Measurements from ENCODE around the gene PRSS8.
"Not testable (repeated sequence)": the region's sequence is repeated elsewhere in the genome, so short reads cannot be mapped to it uniquely, and the experiment has no call there.

The PRSS8 gene

DNA sequence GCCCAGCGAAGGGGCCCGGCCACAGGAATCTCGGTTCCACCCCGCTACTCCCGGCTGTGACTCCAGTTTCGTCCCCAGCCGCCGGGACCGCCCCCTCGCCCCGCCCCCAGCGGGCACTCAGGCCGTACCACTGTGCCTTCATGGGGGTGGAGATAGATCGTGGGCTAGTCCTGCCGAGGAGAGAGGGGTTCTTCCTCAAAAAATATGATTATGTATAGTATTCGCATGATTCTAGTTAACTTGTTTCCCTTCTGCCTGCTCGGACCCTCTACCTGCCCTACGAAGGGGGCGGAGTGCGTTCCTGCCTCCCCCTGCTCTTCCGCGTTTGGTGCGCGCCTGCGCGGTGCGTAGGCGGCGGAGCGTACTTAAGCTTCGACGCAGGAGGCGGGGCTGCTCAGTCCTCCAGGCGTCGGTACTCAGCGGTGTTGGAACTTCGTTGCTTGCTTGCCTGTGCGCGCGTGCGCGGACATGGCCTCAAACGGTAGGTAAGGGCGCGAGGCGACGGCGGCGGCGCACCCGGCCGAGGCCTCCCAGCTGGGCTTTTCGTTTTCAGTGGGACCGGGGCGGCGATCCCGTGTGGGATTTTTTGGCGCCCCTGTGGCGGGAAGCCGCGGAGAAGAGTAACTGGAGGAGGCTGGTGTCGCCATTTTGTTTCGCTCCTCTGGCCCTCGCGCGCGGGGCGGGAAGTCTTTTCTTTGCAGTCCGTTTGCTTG, 44.4 kb upstream of the PRSS8 start, which contains the start of gene FUS:
FUS (plus strand) TSS at position 393 of the 713 bp plus-strand sequence; CDS start at position 469, 76 bp downstream.
- H3K4me1 ChIP-seq = no peaks in the 10 kb centered on the region; the same call in none of the 2 replicates
- no peaks in the 10 kb centered on the region for H3K27me3 ChIP-seq
- H3K9me3 ChIP-seq = no peaks in the 10 kb centered on the region
- H3K4me3 ChIP-seq (ENCODE audit: low read depth, low read length) = peak within 1 kb of the TSS; percentile 97
- peaks cover 39% of the 10 kb centered on the region for H3K36me3 ChIP-seq
- peak; percentile 91 for DNase-seq
- TF ChIP-seq, protein P1, sequence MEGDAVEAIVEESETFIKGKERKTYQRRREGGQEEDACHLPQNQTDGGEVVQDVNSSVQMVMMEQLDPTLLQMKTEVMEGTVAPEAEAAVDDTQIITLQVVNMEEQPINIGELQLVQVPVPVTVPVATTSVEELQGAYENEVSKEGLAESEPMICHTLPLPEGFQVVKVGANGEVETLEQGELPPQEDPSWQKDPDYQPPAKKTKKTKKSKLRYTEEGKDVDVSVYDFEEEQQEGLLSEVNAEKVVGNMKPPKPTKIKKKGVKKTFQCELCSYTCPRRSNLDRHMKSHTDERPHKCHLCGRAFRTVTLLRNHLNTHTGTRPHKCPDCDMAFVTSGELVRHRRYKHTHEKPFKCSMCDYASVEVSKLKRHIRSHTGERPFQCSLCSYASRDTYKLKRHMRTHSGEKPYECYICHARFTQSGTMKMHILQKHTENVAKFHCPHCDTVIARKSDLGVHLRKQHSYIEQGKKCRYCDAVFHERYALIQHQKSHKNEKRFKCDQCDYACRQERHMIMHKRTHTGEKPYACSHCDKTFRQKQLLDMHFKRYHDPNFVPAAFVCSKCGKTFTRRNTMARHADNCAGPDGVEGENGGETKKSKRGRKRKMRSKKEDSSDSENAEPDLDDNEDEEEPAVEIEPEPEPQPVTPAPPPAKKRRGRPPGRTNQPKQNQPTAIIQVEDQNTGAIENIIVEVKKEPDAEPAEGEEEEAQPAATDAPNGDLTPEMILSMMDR (IDR thresholded peaks at IDR 0.05; ENCODE audit: low read depth, low read length) = no peak

DNA sequence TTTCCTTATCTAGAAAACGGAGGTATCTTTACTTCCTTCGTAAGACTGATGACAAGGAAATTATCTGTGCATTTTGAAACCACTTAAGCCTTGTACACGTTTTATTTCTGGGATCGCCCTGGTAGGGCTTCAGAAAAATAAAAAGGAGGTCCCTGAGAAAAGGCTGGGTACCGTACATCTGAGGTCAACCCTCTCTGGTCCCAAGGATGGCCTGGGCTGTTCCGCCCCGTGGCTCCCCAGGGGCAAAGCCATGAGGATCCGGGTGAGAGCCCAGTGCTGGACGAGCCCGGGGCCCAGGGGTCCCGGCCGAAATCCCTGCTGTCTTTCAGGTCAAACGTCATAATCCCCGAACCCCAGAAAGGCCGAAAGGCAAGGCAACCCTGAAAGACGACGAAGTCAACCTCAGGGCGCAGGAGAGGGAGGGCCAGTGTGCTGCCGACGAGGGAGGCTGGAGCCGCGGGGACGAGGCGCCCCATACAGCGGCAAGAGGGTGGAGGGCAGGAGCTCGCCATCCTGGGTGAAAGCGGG, 43.8 kb upstream of the PRSS8 start:
- Histone ChIP-seq H3K9me3 (no peaks in the 10 kb centered on the region), H3K36me3 (peaks cover 34% of the 10 kb centered on the region), H3K27me3 (no peaks in the 10 kb centered on the region), H3K4me3 (ENCODE audit: low read depth, low read length) (peak overlapping the region; percentile 97), H3K4me1 (no peaks in the 10 kb centered on the region; the same call in none of the 2 replicates)
- TF ChIP-seq, protein P1 (IDR thresholded peaks at IDR 0.05; ENCODE audit: low read depth, low read length) = no peak
- no peak for DNase-seq

DNA sequence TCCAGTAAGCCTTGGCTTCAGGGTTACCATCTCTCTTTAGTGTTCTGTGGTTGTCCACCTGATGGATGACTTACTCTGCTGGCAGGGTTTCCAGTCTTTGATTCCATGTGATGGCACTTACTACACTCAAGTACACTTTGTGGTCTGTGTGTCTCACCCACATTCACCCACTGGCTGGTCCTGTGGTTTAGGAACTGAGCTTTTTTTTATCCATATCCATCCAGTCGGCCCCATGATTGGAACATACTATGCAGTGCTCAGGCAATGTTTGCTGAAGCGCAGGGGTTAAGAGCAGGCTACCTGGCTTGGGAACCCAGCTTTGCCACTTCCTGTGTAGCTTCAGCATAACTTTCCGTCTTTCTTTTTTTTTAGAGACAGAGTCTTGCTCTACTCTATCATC, 41.6 kb upstream of the PRSS8 start:
- no peak for DNase-seq
- no peaks in the 10 kb centered on the region for H3K4me1 ChIP-seq
- no peaks in the 10 kb centered on the region for H3K27me3 ChIP-seq
- no peak overlapping the region for H3K4me3 ChIP-seq (ENCODE audit: low read depth, low read length)
- peaks cover 13% of the 10 kb centered on the region for H3K36me3 ChIP-seq
- H3K9me3 ChIP-seq = no peaks in the 10 kb centered on the region
- TF ChIP-seq, protein P1 (IDR thresholded peaks at IDR 0.05; ENCODE audit: low read depth, low read length) = no peak

DNA sequence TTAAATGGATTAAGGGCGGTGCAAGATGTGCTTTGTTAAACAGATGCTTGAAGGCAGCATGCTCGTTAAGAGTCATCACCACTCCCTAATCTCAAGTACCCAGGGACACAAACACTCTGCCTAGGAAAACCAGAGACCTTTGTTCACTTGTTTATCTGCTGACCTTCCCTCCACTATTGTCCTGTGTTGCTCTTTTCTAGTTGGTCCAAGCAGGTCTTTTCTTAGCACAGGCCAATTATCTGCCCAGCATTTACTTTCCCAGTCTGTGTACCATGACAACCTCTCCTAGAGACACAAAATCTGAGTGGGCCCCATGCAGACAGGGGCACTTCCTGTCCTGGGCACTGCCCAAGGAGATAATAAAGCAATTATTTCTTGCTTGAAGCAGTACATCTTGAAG, 34.5 kb upstream of the PRSS8 start:
- not testable (repeated sequence) for H3K27me3 ChIP-seq; H3K9me3 ChIP-seq; H3K4me1 ChIP-seq; DNase-seq; H3K36me3 ChIP-seq; H3K4me3 ChIP-seq (ENCODE audit: low read depth, low read length)

DNA sequence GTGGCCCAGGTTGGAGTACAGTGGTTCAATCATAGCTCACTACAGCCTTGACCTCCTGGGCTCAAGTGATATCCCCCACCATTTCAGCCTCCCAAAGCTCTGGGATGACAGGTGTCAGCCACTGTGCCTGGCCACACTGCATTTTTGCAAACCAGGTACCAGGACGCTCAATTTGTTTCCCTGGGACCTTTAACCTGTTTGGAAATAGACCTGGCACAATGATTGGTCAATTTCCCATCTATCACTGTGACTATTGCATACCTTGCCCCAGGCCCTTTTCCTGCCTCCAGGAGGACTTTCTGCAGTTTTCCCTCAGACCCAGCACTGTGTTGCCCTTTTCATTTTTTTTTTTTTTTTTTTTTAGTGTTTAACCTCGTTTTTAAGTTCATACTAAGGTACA, 33.3 kb upstream of the PRSS8 start:
- no peaks in the 10 kb centered on the region for H3K4me1 ChIP-seq
- no peaks in the 10 kb centered on the region for H3K9me3 ChIP-seq
- H3K27me3 ChIP-seq = no peaks in the 10 kb centered on the region
- TF ChIP-seq, protein P1 (IDR thresholded peaks at IDR 0.05; ENCODE audit: low read depth, low read length) = no peak
- no peaks in the 10 kb centered on the region for H3K36me3 ChIP-seq
- no peak overlapping the region for H3K4me3 ChIP-seq (ENCODE audit: low read depth, low read length)
- DNase-seq = no peak

DNA sequence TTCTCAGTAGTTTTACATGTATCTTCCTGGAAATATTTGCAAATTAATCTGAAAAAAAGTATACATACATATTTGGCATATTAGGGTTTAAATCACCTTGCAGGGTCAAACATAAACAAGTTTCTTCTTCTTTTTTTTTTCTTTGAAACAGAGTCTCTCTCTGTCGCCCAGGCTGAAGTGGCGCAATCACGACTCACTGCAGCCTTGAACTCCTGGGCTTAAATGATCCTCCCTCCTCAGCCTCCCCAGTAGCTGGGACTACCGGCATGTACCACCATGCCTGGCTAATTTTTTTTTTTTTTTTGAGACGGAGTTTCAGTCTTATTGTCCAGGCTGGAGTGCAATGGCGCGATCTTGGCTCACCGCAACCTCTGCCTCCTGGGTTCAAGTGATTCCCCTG, 31.8 kb upstream of the PRSS8 start:
- Histone ChIP-seq H3K4me1 (no peaks in the 10 kb centered on the region), H3K27me3 (no peaks in the 10 kb centered on the region), H3K4me3 (ENCODE audit: low read depth, low read length) (no peak overlapping the region), H3K36me3 (no peaks in the 10 kb centered on the region), H3K9me3 (no peaks in the 10 kb centered on the region)
- no peak for DNase-seq
- TF ChIP-seq, protein P1 (IDR thresholded peaks at IDR 0.05; ENCODE audit: low read depth, low read length) = no peak
